Measurements from ENCODE around the gene MLLT6. TPM values are rescaled to one million over a fixed set of nuclear protein-coding genes. Genes with fewer than 3 reads are reported as not detected.

The MLLT6 gene
- total and polyA plus RNA-seq, 2 of the 13 experiments (the other 11 are each of a cell fraction or from before 2014, with no cell fraction given), result 50.7 to 69.5 TPM

DNA sequence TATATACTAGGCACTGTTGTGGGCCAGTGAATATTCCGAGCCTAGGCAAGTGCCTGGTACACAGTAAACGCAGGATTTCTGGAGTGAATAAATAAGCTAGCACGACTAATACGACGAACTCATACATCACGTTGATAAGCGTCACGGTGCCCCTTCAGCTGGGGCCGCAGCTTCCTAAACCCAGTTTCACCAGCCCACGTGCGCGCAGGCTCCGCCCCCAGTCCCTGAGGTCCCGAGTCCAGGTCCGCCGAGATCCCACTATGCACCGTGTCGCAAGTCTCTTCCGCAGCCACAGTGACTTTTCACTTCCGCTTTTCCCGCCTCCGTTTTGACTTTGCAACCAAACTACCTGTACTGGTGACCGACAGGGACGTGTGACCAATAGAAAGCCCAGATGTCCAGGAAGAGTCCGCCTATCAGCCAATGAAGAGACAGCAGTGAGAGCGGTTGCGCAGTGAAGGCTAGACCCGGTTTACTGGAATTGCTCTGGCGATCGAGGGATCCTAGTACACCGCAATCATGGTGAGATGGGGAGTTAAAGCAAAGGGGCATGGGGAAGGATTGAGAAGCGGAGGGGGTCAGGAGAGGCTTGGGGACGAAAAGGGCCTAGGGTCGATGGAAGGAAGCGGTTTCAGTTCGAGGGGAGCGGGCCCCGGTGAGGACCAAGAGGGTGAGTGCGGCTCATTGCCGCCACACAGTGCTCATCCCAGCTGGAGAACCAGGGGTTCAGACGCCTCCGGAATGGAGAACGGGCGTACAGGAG is 47.4 kb downstream of the MLLT6 start, which contains the start of gene PSMB3 (continued):
- TF ChIP-seq, protein P1, sequence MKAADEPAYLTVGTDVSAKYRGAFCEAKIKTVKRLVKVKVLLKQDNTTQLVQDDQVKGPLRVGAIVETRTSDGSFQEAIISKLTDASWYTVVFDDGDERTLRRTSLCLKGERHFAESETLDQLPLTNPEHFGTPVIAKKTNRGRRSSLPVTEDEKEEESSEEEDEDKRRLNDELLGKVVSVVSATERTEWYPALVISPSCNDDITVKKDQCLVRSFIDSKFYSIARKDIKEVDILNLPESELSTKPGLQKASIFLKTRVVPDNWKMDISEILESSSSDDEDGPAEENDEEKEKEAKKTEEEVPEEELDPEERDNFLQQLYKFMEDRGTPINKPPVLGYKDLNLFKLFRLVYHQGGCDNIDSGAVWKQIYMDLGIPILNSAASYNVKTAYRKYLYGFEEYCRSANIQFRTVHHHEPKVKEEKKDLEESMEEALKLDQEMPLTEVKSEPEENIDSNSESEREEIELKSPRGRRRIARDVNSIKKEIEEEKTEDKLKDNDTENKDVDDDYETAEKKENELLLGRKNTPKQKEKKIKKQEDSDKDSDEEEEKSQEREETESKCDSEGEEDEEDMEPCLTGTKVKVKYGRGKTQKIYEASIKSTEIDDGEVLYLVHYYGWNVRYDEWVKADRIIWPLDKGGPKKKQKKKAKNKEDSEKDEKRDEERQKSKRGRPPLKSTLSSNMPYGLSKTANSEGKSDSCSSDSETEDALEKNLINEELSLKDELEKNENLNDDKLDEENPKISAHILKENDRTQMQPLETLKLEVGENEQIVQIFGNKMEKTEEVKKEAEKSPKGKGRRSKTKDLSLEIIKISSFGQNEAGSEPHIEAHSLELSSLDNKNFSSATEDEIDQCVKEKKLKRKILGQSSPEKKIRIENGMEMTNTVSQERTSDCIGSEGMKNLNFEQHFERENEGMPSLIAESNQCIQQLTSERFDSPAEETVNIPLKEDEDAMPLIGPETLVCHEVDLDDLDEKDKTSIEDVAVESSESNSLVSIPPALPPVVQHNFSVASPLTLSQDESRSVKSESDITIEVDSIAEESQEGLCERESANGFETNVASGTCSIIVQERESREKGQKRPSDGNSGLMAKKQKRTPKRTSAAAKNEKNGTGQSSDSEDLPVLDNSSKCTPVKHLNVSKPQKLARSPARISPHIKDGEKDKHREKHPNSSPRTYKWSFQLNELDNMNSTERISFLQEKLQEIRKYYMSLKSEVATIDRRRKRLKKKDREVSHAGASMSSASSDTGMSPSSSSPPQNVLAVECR (CRISPR knock-in tag; IDR thresholded peaks at IDR 0.05; ENCODE audit: borderline replicate concordance), result peak; percentile 98; the same call in 1 of the 2 replicates
- TF ChIP-seq RBM39 (IDR thresholded peaks at IDR 0.05; ENCODE audit: low read depth, low read length, poor library complexity, severe bottlenecking) (peak; percentile 64), XRCC5 (optimal IDR thresholded peaks at IDR 0.05; ENCODE audit: low read length) (peak; percentile 66), TMF1 (CRISPR knock-in tag; IDR thresholded peaks at IDR 0.05; ENCODE audit: low read depth) (peak; percentile 67; the same call in 1 of the 2 replicates), ZNF510 (CRISPR knock-in tag; IDR thresholded peaks at IDR 0.05; ENCODE audit: low read depth) (peak; percentile 87), KMT2A (CRISPR knock-in tag; IDR thresholded peaks at IDR 0.05) (peak; percentile 88), ZNF432 (CRISPR knock-in tag; IDR thresholded peaks at IDR 0.05; ENCODE audit: borderline replicate concordance) (no peak), TRIM24 (CRISPR knock-in tag; IDR thresholded peaks at IDR 0.05) (no peak), MEIS1 (CRISPR knock-in tag; IDR thresholded peaks at IDR 0.05; ENCODE audit: borderline replicate concordance) (peak; percentile 66; the same call in 1 of the 2 replicates), ISX (CRISPR knock-in tag; conservative IDR thresholded peaks at IDR 0.05) (no peak), HOXA3 (CRISPR knock-in tag; IDR thresholded peaks at IDR 0.05) (peak; percentile 84), SCMH1 (CRISPR knock-in tag; IDR thresholded peaks at IDR 0.05; ENCODE audit: borderline replicate concordance) (no peak), SSRP1 (CRISPR knock-in tag; IDR thresholded peaks at IDR 0.05) (no peak), ZSCAN22 (CRISPR knock-in tag; IDR thresholded peaks at IDR 0.05) (peak; percentile 61; the same call in 1 of the 2 replicates), KLF13 (CRISPR knock-in tag; IDR thresholded peaks at IDR 0.05) (no peak), NR2F2 (IDR thresholded peaks at IDR 0.05; ENCODE audit: borderline replicate concordance, low read depth) (peak; percentile 54; the same call in 1 of the 2 replicates)
- TF ChIP-seq, protein P2, sequence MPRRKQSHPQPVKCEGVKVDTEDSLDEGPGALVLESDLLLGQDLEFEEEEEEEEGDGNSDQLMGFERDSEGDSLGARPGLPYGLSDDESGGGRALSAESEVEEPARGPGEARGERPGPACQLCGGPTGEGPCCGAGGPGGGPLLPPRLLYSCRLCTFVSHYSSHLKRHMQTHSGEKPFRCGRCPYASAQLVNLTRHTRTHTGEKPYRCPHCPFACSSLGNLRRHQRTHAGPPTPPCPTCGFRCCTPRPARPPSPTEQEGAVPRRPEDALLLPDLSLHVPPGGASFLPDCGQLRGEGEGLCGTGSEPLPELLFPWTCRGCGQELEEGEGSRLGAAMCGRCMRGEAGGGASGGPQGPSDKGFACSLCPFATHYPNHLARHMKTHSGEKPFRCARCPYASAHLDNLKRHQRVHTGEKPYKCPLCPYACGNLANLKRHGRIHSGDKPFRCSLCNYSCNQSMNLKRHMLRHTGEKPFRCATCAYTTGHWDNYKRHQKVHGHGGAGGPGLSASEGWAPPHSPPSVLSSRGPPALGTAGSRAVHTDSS (CRISPR knock-in tag; conservative IDR thresholded peaks at IDR 0.05), result 0 out of 2 replicates have a peak, but pooled peaks have one; percentile 56
- TF ChIP-seq, protein P3, sequence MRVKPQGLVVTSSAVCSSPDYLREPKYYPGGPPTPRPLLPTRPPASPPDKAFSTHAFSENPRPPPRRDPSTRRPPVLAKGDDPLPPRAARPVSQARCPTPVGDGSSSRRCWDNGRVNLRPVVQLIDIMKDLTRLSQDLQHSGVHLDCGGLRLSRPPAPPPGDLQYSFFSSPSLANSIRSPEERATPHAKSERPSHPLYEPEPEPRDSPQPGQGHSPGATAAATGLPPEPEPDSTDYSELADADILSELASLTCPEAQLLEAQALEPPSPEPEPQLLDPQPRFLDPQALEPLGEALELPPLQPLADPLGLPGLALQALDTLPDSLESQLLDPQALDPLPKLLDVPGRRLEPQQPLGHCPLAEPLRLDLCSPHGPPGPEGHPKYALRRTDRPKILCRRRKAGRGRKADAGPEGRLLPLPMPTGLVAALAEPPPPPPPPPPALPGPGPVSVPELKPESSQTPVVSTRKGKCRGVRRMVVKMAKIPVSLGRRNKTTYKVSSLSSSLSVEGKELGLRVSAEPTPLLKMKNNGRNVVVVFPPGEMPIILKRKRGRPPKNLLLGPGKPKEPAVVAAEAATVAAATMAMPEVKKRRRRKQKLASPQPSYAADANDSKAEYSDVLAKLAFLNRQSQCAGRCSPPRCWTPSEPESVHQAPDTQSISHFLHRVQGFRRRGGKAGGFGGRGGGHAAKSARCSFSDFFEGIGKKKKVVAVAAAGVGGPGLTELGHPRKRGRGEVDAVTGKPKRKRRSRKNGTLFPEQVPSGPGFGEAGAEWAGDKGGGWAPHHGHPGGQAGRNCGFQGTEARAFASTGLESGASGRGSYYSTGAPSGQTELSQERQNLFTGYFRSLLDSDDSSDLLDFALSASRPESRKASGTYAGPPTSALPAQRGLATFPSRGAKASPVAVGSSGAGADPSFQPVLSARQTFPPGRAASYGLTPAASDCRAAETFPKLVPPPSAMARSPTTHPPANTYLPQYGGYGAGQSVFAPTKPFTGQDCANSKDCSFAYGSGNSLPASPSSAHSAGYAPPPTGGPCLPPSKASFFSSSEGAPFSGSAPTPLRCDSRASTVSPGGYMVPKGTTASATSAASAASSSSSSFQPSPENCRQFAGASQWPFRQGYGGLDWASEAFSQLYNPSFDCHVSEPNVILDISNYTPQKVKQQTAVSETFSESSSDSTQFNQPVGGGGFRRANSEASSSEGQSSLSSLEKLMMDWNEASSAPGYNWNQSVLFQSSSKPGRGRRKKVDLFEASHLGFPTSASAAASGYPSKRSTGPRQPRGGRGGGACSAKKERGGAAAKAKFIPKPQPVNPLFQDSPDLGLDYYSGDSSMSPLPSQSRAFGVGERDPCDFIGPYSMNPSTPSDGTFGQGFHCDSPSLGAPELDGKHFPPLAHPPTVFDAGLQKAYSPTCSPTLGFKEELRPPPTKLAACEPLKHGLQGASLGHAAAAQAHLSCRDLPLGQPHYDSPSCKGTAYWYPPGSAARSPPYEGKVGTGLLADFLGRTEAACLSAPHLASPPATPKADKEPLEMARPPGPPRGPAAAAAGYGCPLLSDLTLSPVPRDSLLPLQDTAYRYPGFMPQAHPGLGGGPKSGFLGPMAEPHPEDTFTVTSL (CRISPR knock-in tag; IDR thresholded peaks at IDR 0.05; ENCODE audit: borderline replicate concordance), result no peak

Measured in HepG2 (cell line).